Dendritic cell treated with granulocyte-macrophage colony-stimulating factor and Interleukin-4, amounts not matched to agents 40 ng/mL and 50 ng/mL, for 4 days (primary cell): Measurements from ENCODE around the gene MAP3K21.

Experiments
- H3K27ac Mint-ChIP-seq: one replicate; pipeline ENCODE4 v1.8.0; 2022; ENCODE audit warnings: mild to moderate bottlenecking, mixed read lengths
- H3K27me3 Mint-ChIP-seq: one replicate; pipeline ENCODE4 v1.8.0; 2022; ENCODE audit warnings: mild to moderate bottlenecking, mixed read lengths
- H3K36me3 Mint-ChIP-seq: one replicate; pipeline ENCODE4 v1.8.0; 2022; ENCODE audit warnings: low read depth, mixed read lengths
- H3K4me1 Mint-ChIP-seq: one replicate; pipeline ENCODE4 v1.8.0; 2022; ENCODE audit warnings: low read depth, mixed read lengths
- H3K4me3 Mint-ChIP-seq: one replicate; pipeline ENCODE4 v1.8.0; 2022; ENCODE audit warnings: mild to moderate bottlenecking, moderate library complexity, mixed read lengths
- H3K9me3 Mint-ChIP-seq: one replicate; pipeline ENCODE4 v1.8.0; 2022; ENCODE audit warnings: mixed read lengths
- intact Hi-C: fragments of 100-400 bp; cut with micrococcal nuclease; formaldehyde crosslinking; loops from one replicate; pipeline ENCODE4 v1.15.0; 2022

MAP3K21 gene

DNA sequence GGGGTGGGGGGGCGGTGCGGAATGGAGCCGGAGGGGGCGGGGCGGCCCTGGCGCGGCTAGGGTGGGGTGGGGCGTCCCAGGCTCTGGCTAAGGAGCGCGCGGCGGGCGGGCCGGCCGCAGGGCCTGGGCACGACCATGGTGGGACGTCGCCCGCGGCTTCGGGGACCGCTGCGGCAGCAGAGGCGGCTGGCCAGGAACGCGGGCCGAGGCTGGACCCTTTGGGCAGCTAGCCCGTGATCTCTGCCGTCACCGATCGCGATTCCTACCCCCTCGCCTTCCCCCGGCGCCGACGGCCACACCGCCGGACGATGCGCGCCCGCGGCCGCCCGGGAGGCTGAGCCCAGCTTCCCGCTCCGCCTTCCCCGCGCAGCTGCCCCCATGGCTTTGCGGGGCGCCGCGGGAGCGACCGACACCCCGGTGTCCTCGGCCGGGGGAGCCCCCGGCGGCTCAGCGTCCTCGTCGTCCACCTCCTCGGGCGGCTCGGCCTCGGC lies at the start of gene MAP3K21:
MAP3K21 (plus strand) TSS at position 74 of the 491 bp plus-strand sequence; CDS start at position 379, 305 bp downstream.
- intact Hi-C loops = loop anchor here (2.0 kb wide), 1 partner anchor 29 kb away; no protein-coding TSS in a partner anchor
- Mint-ChIP-seq H3K27me3 (peaks cover 14% of the 10 kb centered on the region), H3K4me3 (peak within 1 kb of the TSS; percentile 73), H3K4me1 (peaks cover 28% of the 10 kb centered on the region), H3K27ac (peak within 1 kb of the TSS; percentile 71), H3K9me3 (no peaks in the 10 kb centered on the region), H3K36me3 (no peaks in the 10 kb centered on the region)

- intact Hi-C loops = no loop called here
- Mint-ChIP-seq H3K36me3 (no peaks in the 10 kb centered on the region), H3K9me3 (no peaks in the 10 kb centered on the region), H3K27me3 (no peaks in the 10 kb centered on the region), H3K4me3 (no peak overlapping the region), H3K4me1 (peaks cover 45% of the 10 kb centered on the region), H3K27ac (no peak overlapping the region)
Measured at GRCh38 chr1:233278631-233279030, 48.9 kb upstream of the MAP3K21 start.

DNA sequence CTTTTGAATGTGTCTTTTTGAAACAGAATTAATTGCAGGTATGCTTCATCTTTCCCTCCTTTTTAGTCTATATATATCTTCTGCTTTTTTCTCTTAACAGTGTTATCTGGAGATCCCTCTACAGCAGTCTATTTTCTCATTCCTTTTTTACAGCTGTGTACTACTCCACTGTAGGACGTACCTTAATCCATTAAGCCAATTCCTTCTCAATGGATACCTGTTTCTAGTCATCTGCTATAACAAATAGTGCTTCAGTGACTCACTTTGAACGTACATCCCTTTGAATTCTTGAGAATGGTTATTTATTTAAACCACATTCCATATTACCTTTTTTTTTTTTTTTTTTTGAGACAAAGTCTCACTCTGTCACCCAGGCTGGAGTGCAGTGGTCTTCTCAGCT lies 47.6 kb upstream of the MAP3K21 start:
- intact Hi-C loops = no loop called here
- peaks cover 52% of the 10 kb centered on the region for H3K4me1 Mint-ChIP-seq
- no peaks in the 10 kb centered on the region for H3K9me3 Mint-ChIP-seq
- H3K4me3 Mint-ChIP-seq = no peak overlapping the region
- no peaks in the 10 kb centered on the region for H3K27me3 Mint-ChIP-seq
- no peaks in the 10 kb centered on the region for H3K36me3 Mint-ChIP-seq
- H3K27ac Mint-ChIP-seq = no peak overlapping the region

DNA sequence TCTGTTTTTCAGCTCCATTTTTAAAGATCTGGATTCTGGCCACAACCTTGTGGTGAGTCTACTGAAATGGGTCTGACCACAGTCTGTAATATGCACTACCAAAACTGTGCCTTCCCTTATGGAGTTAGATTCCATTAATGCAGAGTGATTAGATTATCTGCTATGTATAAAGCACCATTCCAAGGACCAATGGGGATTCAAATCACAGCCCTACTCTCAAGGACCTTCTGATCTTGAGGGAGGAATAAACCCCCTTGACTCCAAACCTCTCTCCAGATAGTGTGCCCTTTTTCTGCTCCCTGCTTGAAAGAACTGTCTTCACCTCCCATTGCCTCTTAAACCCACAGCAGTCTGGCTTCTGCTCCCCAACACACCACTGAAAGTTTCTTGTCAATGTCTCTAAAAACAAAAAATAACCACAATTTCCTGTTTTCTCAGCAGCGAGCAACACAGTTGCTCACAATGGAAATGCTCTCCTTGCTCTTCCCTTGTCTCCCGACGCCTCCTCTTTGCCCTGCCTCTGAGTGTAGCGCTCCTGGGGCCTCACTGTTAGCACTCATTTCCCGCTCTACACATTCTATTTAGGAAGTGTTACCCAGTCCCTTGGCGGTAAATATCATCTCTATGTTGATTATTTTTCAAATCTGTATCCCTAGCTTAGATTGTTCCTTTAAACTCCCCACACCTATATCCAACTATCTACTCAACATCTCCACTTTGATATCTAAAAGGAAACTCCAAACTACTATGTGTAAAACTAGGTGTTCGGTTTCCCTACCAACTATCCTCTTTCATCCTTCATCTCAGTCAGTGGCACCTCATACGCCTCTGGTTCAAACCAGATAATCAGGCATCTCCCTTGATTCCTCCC lies 45.6 kb upstream of the MAP3K21 start:
- Mint-ChIP-seq H3K36me3 (no peaks in the 10 kb centered on the region), H3K9me3 (no peaks in the 10 kb centered on the region), H3K27ac (peak overlapping the region; percentile 74), H3K27me3 (no peaks in the 10 kb centered on the region), H3K4me3 (no peak overlapping the region), H3K4me1 (peaks cover 41% of the 10 kb centered on the region)
- intact Hi-C loops = no loop called here

- Mint-ChIP-seq H3K4me3 (no peak overlapping the region), H3K27me3 (no peaks in the 10 kb centered on the region), H3K36me3 (no peaks in the 10 kb centered on the region), H3K27ac (peak overlapping the region; percentile 74), H3K4me1 (peaks cover 35% of the 10 kb centered on the region), H3K9me3 (no peaks in the 10 kb centered on the region)
- intact Hi-C loops = no loop called here
Measured at GRCh38 chr1:233282582-233282886, 45.0 kb upstream of the MAP3K21 start.

- Mint-ChIP-seq H3K9me3 (no peaks in the 10 kb centered on the region), H3K4me1 (peaks cover 37% of the 10 kb centered on the region), H3K36me3 (no peaks in the 10 kb centered on the region), H3K4me3 (no peak overlapping the region), H3K27me3 (no peaks in the 10 kb centered on the region), H3K27ac (peak overlapping the region; percentile 84)
- intact Hi-C loops = no loop called here
Measured at GRCh38 chr1:233289676-233290075, 37.8 kb upstream of the MAP3K21 start.

DNA sequence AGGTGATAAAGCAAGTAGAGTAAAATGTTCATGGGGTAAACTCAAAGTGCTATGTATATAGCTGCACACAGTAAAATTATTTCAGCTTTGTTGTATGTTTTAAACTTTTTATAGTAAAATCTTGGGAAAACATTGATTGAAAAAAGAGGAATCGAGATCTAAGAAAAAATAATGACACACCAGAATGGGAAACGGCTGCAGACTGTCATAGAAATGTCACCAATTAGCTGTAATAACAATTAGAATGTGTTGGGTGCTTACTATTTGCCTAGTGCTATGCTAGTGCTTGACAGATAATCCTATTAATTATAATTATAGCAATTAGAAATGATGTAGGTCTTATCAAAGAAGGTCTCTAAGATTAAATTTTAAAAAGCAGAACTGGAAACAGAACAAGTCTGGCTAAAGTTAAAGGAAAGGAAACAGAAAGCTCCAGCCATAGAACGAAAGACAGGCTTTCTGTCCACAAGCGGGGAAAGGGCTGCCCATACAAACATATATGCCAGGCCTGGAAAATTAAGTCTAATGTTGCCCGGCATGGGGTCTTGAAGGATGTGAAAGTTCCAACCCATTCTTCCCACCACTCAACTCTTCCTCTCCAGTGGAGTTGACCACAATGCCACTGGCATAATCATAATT lies 37.0 kb upstream of the MAP3K21 start:
- Mint-ChIP-seq H3K9me3 (no peaks in the 10 kb centered on the region), H3K4me3 (peak overlapping the region; percentile 55), H3K4me1 (peaks cover 44% of the 10 kb centered on the region), H3K36me3 (no peaks in the 10 kb centered on the region), H3K27me3 (no peaks in the 10 kb centered on the region), H3K27ac (peak overlapping the region; percentile 84)
- intact Hi-C loops = no loop called here

- Mint-ChIP-seq H3K4me1 (peaks cover 51% of the 10 kb centered on the region), H3K36me3 (no peaks in the 10 kb centered on the region), H3K27ac (peak overlapping the region; percentile 26), H3K27me3 (peaks cover 8% of the 10 kb centered on the region), H3K4me3 (no peak overlapping the region), H3K9me3 (no peaks in the 10 kb centered on the region)
- intact Hi-C loops = no loop called here
Measured at GRCh38 chr1:233293556-233294446, 33.7 kb upstream of the MAP3K21 start.

GRCh38 chr1:233294913-233295236 lies 32.6 kb upstream of the MAP3K21 start:
- Mint-ChIP-seq H3K36me3 (no peaks in the 10 kb centered on the region), H3K4me1 (peaks cover 43% of the 10 kb centered on the region), H3K4me3 (peak overlapping the region; percentile 78), H3K27me3 (peaks cover 8% of the 10 kb centered on the region), H3K27ac (peak overlapping the region; percentile 65), H3K9me3 (no peaks in the 10 kb centered on the region)
- intact Hi-C loops = no loop called here

DNA sequence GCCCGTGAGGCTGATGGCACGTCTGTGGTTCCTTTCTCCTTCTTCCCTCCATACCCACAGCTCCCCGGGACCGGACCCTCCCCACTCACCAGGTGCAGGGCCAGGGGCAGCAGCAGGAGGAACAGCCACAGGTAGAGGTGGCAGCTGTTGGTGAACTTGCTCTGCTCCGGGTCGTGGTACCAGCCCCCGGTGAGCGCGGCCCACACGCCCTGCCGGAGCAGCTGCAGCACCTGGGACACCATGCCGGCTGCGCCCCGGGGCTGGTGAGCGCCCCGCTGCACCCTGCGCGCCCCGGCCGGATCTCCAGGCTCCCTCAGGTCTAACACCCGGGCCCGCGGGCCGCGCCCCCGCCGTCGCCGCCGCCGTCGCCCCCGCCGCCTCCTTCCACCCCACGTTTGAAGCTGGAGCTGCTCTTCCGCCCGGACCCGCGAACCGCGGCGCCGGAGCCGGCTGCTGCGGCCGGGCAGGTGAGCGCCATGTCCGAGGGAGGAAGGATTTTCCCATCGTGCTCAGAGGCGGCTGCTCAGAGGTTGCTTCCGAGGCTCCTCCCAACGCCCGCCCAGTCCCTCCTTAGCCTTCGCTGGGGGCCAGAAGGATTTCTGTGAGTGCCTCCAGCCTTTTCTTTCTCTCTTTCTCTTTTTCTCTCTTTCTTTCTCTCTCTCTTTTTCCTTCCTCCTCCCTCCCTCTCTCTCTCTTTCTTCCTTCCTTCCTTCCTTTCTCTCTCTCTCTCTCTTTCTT lies 32.1 kb upstream of the MAP3K21 start, which contains the start of gene PCNX2:
PCNX2 (minus strand) TSS at position 489 of the 738 bp plus-strand sequence; CDS start at position 242, 247 bp downstream.
- H3K4me1 Mint-ChIP-seq = peaks cover 38% of the 10 kb centered on the region
- intact Hi-C loops = no loop called here
- H3K27ac Mint-ChIP-seq = peak within 1 kb of the TSS; percentile 65
- peak within 1 kb of the TSS; percentile 78 for H3K4me3 Mint-ChIP-seq
- H3K36me3 Mint-ChIP-seq = no peaks in the 10 kb centered on the region
- no peaks in the 10 kb centered on the region for H3K9me3 Mint-ChIP-seq
- peaks cover 8% of the 10 kb centered on the region for H3K27me3 Mint-ChIP-seq

- intact Hi-C loops = no loop called here
Measured at GRCh38 chr1:233295975-233296322, 31.6 kb upstream of the MAP3K21 start.

GRCh38 chr1:233299450-233299849 lies 28.1 kb upstream of the MAP3K21 start:
- intact Hi-C loops = no loop called here
- Mint-ChIP-seq H3K27me3 (peaks cover 8% of the 10 kb centered on the region), H3K4me3 (no peak overlapping the region), H3K36me3 (no peaks in the 10 kb centered on the region), H3K27ac (no peak overlapping the region), H3K4me1 (peaks cover 15% of the 10 kb centered on the region), H3K9me3 (no peaks in the 10 kb centered on the region)

More at GRCh38 chr1:233295975-233296322, 31.6 kb upstream of the MAP3K21 start:
- H3K36me3 Mint-ChIP-seq = no peaks in the 10 kb centered on the region
- H3K4me1 Mint-ChIP-seq = peaks cover 35% of the 10 kb centered on the region
- H3K27me3 Mint-ChIP-seq = peaks cover 8% of the 10 kb centered on the region
- no peaks in the 10 kb centered on the region for H3K9me3 Mint-ChIP-seq
- H3K27ac Mint-ChIP-seq = peak overlapping the region; percentile 65
- peak overlapping the region; percentile 78 for H3K4me3 Mint-ChIP-seq

DNA sequence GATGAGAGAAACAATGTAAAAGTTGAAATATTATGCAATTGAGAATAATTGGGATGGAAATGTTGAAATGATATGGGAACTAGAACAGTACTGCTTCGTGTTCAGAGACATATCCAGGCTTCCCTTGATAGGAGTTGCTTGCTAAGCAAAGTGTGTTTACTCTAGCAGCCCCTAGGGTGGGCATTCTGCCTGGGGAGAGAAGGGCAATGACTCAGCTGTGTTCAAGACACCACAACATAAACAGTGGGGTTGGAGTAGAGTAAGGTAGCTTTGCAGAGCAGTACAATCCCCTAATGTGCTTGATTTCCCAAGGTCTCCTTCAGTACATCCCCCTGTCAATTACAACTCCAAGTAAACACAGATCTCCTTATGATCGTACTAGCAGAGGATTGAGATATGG lies 27.2 kb upstream of the MAP3K21 start:
- Mint-ChIP-seq H3K27ac (no peak overlapping the region), H3K36me3 (no peaks in the 10 kb centered on the region), H3K4me3 (no peak overlapping the region), H3K4me1 (peaks cover 8% of the 10 kb centered on the region), H3K27me3 (peaks cover 8% of the 10 kb centered on the region), H3K9me3 (no peaks in the 10 kb centered on the region)
- intact Hi-C loops = loop anchor here (10.0 kb wide), 1 partner anchor 94 kb away; no protein-coding TSS in a partner anchor
